Vagina (tissue), 2 donors: ENCODE results near the gene HLA-C. TPM values are rescaled to one million over a fixed set of nuclear protein-coding genes. Genes with fewer than 3 reads are reported as not detected.

Experiments
- DNase-seq, 2 donors: peaks; one replicate each; pipeline ENCODE4 v3.0.0-alpha.2; 2017; ENCODE audit errors: extremely low spot score in 2 of 2
- H3K27ac ChIP-seq: fragments of 200-600 bp; sonication (generic); one replicate; pipeline ENCODE4 v1.5.1; 2019
- H3K27me3 ChIP-seq: fragments of 200-600 bp; sonication (generic); one replicate; pipeline ENCODE4 v1.5.1; 2019
- H3K36me3 ChIP-seq, 2 donors: fragments of 200-600 bp; sonication (generic); one replicate each; pipeline ENCODE4 v1.5.1; 2017 to 2019
- H3K4me1 ChIP-seq: fragments of 200-600 bp; sonication (generic); one replicate; pipeline ENCODE4 v1.5.1; 2019
- H3K4me3 ChIP-seq, 2 donors: fragments of 200-600 bp; sonication (generic); 1 replicate in 1 of 2; 2 replicates in 1 of 2; pipeline ENCODE4 v1.5.1; 2016 to 2019
- H3K9me3 ChIP-seq: fragments of 200-600 bp; sonication (generic); one replicate; pipeline ENCODE4 v1.5.1; 2019
- POLR2A ChIP-seq, 2 donors: fragments of 450-650 bp; IDR thresholded peaks; one replicate each; pipeline ENCODE4 v1.6.1; 2017; ENCODE audit warnings: antibody characterized with exemption in 2 of 2, mild to moderate bottlenecking in 2 of 2, moderate library complexity in 2 of 2
- POLR2AphosphoS5 ChIP-seq, 2 donors: sonication (generic); formaldehyde crosslinking; IDR thresholded peaks; one replicate each; pipeline ENCODE4 v1.9.0; 2017; ENCODE audit warnings: antibody characterized with exemption in 2 of 2, mild to moderate bottlenecking in 2 of 2, low read depth in 1 of 2; ENCODE audit not compliant: insufficient read depth in 1 of 2
- intact Hi-C: fragments of 100-400 bp; cut with DNase I; formaldehyde crosslinking; loops from one replicate; pipeline ENCODE4 v1.15.1; 2023
- total RNA-seq: library from RNA; depleted of rRNA; stranded (reverse); fragments of >200 nt; gene quantifications from one replicate; pipeline ENCODE4 v1.2.3, GENCODE V29; 2016
- TF ChIP-seq, protein P1 (sequence below), 3 experiments: fragments of 450-650 bp in 2 of 3; fragments of 200-600 bp in 1 of 3; sonication (generic) in 1 of 3; IDR thresholded peaks; one replicate each; pipeline ENCODE4 v1.5.1; 2017 to 2019; ENCODE audit warnings: antibody characterized with exemption in 3 of 3, mild to moderate bottlenecking in 2 of 3, moderate library complexity in 2 of 3

The HLA-C gene
- 639 TPM for total RNA-seq

- peak in 1 of 2 donors; percentile 98 for DNase-seq
Observed at GRCh38 chr6:31271641-31272357, at the start of gene HLA-C. HLA-C (minus strand) TSS chr6:31272092; CDS start chr6:31272071, 21 bp downstream.

GRCh38 chr6:31321005-31321707, 49.3 kb upstream of the HLA-C start:
- intact Hi-C loops: no loop called here
- Histone ChIP-seq H3K9me3 (no peaks in the 10 kb centered on the region), H3K4me1 (no peaks in the 10 kb centered on the region), H3K36me3 (no peaks in the 10 kb centered on the region), H3K27me3 (no peaks in the 10 kb centered on the region), H3K4me3 (no peak overlapping the region), H3K27ac (no peak overlapping the region)
- DNase-seq: no peak
- TF ChIP-seq POLR2A (IDR thresholded peaks at IDR 0.05) (no peak), POLR2AphosphoS5 (IDR thresholded peaks at IDR 0.05; ENCODE audit: insufficient read depth in 1 of 2, low read depth in 1 of 2) (no peak)
- TF ChIP-seq, protein P1, sequence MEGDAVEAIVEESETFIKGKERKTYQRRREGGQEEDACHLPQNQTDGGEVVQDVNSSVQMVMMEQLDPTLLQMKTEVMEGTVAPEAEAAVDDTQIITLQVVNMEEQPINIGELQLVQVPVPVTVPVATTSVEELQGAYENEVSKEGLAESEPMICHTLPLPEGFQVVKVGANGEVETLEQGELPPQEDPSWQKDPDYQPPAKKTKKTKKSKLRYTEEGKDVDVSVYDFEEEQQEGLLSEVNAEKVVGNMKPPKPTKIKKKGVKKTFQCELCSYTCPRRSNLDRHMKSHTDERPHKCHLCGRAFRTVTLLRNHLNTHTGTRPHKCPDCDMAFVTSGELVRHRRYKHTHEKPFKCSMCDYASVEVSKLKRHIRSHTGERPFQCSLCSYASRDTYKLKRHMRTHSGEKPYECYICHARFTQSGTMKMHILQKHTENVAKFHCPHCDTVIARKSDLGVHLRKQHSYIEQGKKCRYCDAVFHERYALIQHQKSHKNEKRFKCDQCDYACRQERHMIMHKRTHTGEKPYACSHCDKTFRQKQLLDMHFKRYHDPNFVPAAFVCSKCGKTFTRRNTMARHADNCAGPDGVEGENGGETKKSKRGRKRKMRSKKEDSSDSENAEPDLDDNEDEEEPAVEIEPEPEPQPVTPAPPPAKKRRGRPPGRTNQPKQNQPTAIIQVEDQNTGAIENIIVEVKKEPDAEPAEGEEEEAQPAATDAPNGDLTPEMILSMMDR (IDR thresholded peaks at IDR 0.05): no peak

More at GRCh38 chr6:31271641-31272357, at the start of gene HLA-C:
- Histone ChIP-seq H3K27ac (peak within 1 kb of the TSS; percentile 85), H3K36me3 (no peaks in the 10 kb centered on the region), H3K4me1 (no peaks in the 10 kb centered on the region), H3K27me3 (no peaks in the 10 kb centered on the region), H3K4me3 (peak within 1 kb of the TSS; percentile 49 to 86), H3K9me3 (no peaks in the 10 kb centered on the region)
- peak in 1 of 2 donors; percentile 92 for TF ChIP-seq POLR2A (IDR thresholded peaks at IDR 0.05)
- TF ChIP-seq, protein P1 (IDR thresholded peaks at IDR 0.05): no peak
- TF ChIP-seq POLR2AphosphoS5 (IDR thresholded peaks at IDR 0.05; ENCODE audit: insufficient read depth in 1 of 2, low read depth in 1 of 2): peak in 1 of 2 donors; percentile 99
- intact Hi-C loops: no loop called here

GRCh38 chr6:31317036-31317435, 45.1 kb upstream of the HLA-C start:
- intact Hi-C loops: no loop called here
- TF ChIP-seq POLR2AphosphoS5 (IDR thresholded peaks at IDR 0.05; ENCODE audit: insufficient read depth in 1 of 2, low read depth in 1 of 2) (no peak), POLR2A (IDR thresholded peaks at IDR 0.05) (no peak)
- TF ChIP-seq, protein P1 (IDR thresholded peaks at IDR 0.05): no peak
- H3K36me3 ChIP-seq: no peaks in the 10 kb centered on the region
- no peak overlapping the region for H3K4me3 ChIP-seq
- H3K27me3 ChIP-seq: no peaks in the 10 kb centered on the region
- no peaks in the 10 kb centered on the region for H3K4me1 ChIP-seq
- no peaks in the 10 kb centered on the region for H3K9me3 ChIP-seq
- DNase-seq: no peak
- H3K27ac ChIP-seq: no peak overlapping the region

GRCh38 chr6:31309641-31310040, 37.7 kb upstream of the HLA-C start:
- intact Hi-C loops: no loop called here
- Histone ChIP-seq H3K4me1 (no peaks in the 10 kb centered on the region), H3K9me3 (no peaks in the 10 kb centered on the region), H3K27me3 (no peaks in the 10 kb centered on the region), H3K36me3 (no peaks in the 10 kb centered on the region), H3K4me3 (no peak overlapping the region), H3K27ac (no peak overlapping the region)
- no peak for DNase-seq
- no peak for TF ChIP-seq POLR2A (IDR thresholded peaks at IDR 0.05)
- no peak for TF ChIP-seq POLR2AphosphoS5 (IDR thresholded peaks at IDR 0.05; ENCODE audit: insufficient read depth in 1 of 2, low read depth in 1 of 2)
- TF ChIP-seq, protein P1 (IDR thresholded peaks at IDR 0.05): no peak

GRCh38 chr6:31308845-31309175, 36.9 kb upstream of the HLA-C start:
- H3K4me3 ChIP-seq: peak overlapping the region; percentile 21 to 39
- H3K27me3 ChIP-seq: no peaks in the 10 kb centered on the region
- no peaks in the 10 kb centered on the region for H3K4me1 ChIP-seq
- H3K27ac ChIP-seq: no peak overlapping the region
- no peaks in the 10 kb centered on the region for H3K9me3 ChIP-seq
- H3K36me3 ChIP-seq: no peaks in the 10 kb centered on the region
- TF ChIP-seq, protein P1 (IDR thresholded peaks at IDR 0.05): no peak
- DNase-seq: no peak
- intact Hi-C loops: no loop called here
